Stimulated activated effector memory CD8-positive, alpha-beta T cell treated with anti-CD3 and anti-CD28 coated beads, Interleukin-12 subunit alpha, Interleukin-12 subunit beta, amount 100 ng/mL, for 72 hours (primary cell): ENCODE measurements around the gene TIMM50.

Source experiments
- ATAC-seq: fragments of 150-1000 bp; cut with Tn5 transposase; 2 replicates; pipeline ENCODE4 v1.10.0; 2021
- DNase-seq, 2 donors: peaks; one replicate each; pipeline ENCODE4 v3.0.0; 2021 to 2022; ENCODE audit warnings: low spot score in 2 of 2
- H3K27ac Mint-ChIP-seq: one replicate; pipeline ENCODE4 v1.8.0; 2022; ENCODE audit warnings: mild to moderate bottlenecking, mixed read lengths
- H3K36me3 Mint-ChIP-seq: one replicate; pipeline ENCODE4 v1.8.0; 2022; ENCODE audit warnings: mild to moderate bottlenecking, mixed read lengths
- H3K4me1 Mint-ChIP-seq: one replicate; pipeline ENCODE4 v1.8.0; 2022; ENCODE audit warnings: mixed read lengths
- H3K4me3 Mint-ChIP-seq: one replicate; pipeline ENCODE4 v1.8.0; 2022; ENCODE audit warnings: mild to moderate bottlenecking, mixed read lengths
- H3K9me3 Mint-ChIP-seq: one replicate; pipeline ENCODE4 v1.8.0; 2022; ENCODE audit warnings: mixed read lengths

TIMM50 gene

DNA sequence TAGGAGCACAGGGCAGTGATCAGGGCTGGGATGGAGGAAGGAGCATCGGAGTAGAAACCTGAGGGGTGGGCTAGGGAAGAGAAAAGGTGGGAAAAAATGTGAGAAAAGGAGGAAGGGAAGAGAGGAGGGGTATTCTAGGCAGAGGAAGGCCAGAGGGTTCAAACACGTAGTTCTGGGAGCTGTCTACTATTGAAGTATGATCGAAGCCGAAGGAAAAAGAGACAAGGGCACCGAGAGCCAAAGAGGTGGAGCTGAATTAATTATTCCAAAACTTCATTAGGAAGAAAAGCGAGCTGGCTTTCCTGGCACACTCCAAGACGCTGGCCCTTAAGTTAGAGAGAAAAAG, 25.9 kb downstream of the TIMM50 start:
- DNase-seq (no peak), ATAC-seq (no peak)
- Mint-ChIP-seq H3K36me3 (peaks cover 7% of the 10 kb centered on the region), H3K4me3 (peak overlapping the region; percentile 73), H3K27ac (no peak overlapping the region), H3K9me3 (no peaks in the 10 kb centered on the region), H3K4me1 (peaks cover 39% of the 10 kb centered on the region)

GRCh38 chr19:39506944-39507714, 26.5 kb downstream of the TIMM50 start:
- no peak overlapping the region for H3K27ac Mint-ChIP-seq
- ATAC-seq, result peak; percentile 79
- H3K9me3 Mint-ChIP-seq, result no peaks in the 10 kb centered on the region

DNA sequence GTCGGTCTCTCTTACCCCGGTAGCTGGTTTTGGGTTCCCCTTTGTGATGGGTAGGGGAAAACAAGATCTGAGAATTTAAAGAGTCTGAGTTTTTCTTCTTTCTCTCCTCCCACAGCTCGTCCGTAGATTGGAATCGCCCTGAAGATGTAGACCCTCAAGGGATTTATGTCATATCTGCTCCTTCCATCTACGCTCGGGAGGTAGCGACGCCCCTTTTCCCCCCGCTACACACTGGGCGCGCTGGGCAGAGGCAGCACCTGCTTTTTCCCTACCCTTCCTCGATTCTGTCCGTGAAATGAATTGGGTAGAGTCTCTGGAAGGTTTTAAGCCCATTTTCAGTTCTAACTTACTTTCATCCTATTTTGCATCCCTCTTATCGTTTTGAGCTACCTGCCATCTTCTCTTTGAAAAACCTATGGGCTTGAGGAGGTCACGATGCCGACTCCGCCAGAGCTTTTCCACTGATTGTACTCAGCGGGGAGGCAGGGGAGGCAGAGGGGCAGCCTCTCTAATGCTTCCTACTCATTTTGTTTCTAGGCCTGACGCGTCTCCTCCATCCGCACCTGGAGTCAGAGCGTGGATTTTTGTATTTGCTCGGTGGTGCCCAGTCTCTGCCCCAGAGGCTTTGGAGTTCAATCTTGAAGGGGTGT, 27.2 kb downstream of the TIMM50 start:
- Mint-ChIP-seq H3K4me1 (peaks cover 39% of the 10 kb centered on the region), H3K9me3 (no peaks in the 10 kb centered on the region), H3K27ac (no peak overlapping the region), H3K36me3 (peaks cover 7% of the 10 kb centered on the region), H3K4me3 (peak overlapping the region; percentile 73)
- no peak for ATAC-seq
- no peak for DNase-seq

More at GRCh38 chr19:39506944-39507714, 26.5 kb downstream of the TIMM50 start:
- Mint-ChIP-seq H3K4me3 (peak overlapping the region; percentile 73), H3K4me1 (peaks cover 39% of the 10 kb centered on the region), H3K36me3 (peaks cover 7% of the 10 kb centered on the region)
- DNase-seq, result peak; percentile 40 to 76

GRCh38 chr19:39508629-39509028, 28.0 kb downstream of the TIMM50 start:
- H3K9me3 Mint-ChIP-seq, result no peaks in the 10 kb centered on the region
- no peak for ATAC-seq
- no peak overlapping the region for H3K27ac Mint-ChIP-seq
- H3K4me3 Mint-ChIP-seq, result no peak overlapping the region
- no peak for DNase-seq
- H3K4me1 Mint-ChIP-seq, result peaks cover 32% of the 10 kb centered on the region
- peaks cover under 1% of the 10 kb centered on the region for H3K36me3 Mint-ChIP-seq

GRCh38 chr19:39509233-39509632, 28.6 kb downstream of the TIMM50 start:
- H3K36me3 Mint-ChIP-seq, result no peaks in the 10 kb centered on the region
- ATAC-seq (no peak), DNase-seq (no peak)
- H3K9me3 Mint-ChIP-seq, result no peaks in the 10 kb centered on the region
- peaks cover 26% of the 10 kb centered on the region for H3K4me1 Mint-ChIP-seq
- H3K4me3 Mint-ChIP-seq, result no peak overlapping the region
- no peak overlapping the region for H3K27ac Mint-ChIP-seq

DNA sequence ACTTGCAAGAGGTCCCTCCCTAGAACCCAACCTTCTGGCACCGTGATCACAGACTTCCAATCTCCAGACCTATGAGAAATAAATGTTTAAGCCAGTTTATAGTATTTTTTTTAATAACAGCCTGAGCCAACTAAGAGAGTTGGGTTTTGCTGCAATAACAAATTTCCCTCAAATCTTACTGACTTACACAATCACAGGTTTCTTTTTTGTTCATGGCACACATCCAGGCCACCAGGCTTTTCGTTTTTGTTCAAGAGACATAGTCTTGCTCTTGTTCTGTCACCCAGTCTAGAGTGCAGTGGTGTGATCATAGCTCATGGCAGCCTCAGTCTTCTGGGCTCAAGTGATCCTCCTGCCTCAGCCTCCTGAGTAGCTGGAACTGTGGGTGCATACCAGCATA, 32.4 kb downstream of the TIMM50 start:
- H3K27ac Mint-ChIP-seq, result no peak overlapping the region
- DNase-seq, result no peak
- no peaks in the 10 kb centered on the region for H3K36me3 Mint-ChIP-seq
- ATAC-seq, result no peak
- H3K4me3 Mint-ChIP-seq, result no peak overlapping the region
- peaks cover 21% of the 10 kb centered on the region for H3K4me1 Mint-ChIP-seq
- H3K9me3 Mint-ChIP-seq, result no peaks in the 10 kb centered on the region

DNA sequence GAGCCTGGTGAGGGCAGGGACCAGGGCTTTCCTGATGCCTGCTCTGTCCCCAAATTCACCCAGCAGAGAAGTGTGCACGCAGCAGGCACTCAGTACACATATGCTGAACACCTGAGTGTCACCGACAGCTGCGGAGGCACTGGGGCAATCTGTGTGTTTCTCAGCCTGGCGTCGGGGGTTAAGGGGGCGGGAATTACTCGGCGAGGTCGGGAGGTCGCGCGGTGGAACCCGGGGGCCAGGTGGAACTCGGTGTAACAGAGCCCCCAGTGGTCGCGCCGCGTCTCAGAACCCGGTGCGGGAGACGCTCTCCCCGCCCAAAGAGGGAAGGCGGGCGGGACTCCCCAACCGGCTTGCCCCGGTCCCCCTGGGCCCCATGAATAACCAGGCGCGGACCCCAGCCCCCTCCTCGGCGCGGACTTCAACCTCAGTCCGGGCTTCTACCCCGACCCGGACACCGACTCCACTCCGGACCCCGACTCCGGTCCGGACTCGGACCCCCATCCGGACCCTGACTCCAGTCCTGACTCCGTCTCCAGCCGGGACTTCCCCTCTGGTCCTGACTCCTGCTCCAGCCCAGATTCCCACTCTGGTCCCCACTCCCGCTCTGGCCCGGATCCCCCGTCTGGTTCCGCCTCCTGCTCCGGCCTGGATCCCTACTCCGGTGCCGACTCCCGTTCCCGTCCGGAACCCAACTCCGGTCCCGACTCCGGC, 34.4 kb downstream of the TIMM50 start, which contains the start of gene SELENOV:
SELENOV (plus strand) TSS at position 300 of the 711 bp plus-strand sequence; CDS start at position 374, 74 bp downstream.
- DNase-seq, result no peak
- peaks cover 19% of the 10 kb centered on the region for H3K4me1 Mint-ChIP-seq
- no peaks in the 10 kb centered on the region for H3K9me3 Mint-ChIP-seq
- H3K36me3 Mint-ChIP-seq, result no peaks in the 10 kb centered on the region
- H3K27ac Mint-ChIP-seq, result peak within 1 kb of the TSS; percentile 62
- ATAC-seq, result peak; percentile 52
- H3K4me3 Mint-ChIP-seq, result peak within 1 kb of the TSS; percentile 63

DNA sequence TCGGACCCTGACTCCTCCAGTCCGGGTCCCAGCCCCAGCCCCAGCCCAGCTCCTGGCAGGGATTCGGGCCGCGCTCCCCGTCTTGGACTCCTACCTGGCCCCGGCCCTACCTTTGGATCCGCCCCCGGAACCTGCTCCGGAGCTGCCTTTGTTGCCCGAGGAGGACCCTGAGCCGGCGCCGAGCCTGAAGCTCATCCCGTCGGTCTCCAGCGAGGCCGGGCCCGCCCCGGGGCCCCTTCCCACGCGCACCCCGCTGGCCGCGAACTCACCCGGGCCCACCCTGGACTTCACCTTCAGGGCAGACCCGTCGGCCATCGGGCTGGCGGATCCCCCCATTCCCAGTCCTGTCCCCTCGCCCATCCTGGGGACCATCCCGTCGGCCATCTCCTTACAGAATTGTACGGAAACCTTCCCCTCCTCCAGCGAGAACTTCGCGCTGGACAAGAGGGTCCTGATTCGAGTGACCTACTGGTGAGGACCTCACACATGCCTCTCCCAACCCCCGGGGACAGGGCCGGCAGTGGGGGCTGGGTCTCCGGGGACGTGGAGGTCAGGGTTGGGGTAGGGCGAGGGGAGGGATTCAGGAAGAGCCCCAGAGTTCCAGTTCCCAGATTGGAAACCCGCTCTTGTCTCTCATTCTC, 35.0 kb downstream of the TIMM50 start:
- peaks cover 19% of the 10 kb centered on the region for H3K4me1 Mint-ChIP-seq
- H3K9me3 Mint-ChIP-seq, result no peaks in the 10 kb centered on the region
- DNase-seq (no peak), ATAC-seq (peak; percentile 34)
- peak overlapping the region; percentile 63 for H3K4me3 Mint-ChIP-seq
- H3K36me3 Mint-ChIP-seq, result no peaks in the 10 kb centered on the region
- peak overlapping the region; percentile 62 for H3K27ac Mint-ChIP-seq

DNA sequence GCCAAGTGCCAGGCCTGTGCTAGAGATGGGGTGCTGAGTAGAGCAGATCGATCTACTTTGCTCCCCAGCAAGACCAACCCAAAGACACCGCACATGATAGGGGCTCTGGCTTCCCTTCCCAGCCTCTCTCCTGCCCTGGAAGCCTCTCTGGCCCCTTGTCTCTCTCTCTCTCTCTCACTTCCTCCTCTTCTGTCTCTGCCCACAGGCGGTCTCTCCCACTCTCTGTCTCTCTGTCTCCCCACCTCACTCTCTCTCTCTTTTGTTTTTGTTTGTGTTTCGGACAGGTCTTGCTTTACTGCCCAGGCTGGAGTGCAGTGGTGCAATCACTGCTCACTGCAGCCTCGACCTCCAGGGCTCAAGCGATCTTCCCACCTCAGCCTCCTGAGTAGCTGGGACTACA, 35.6 kb downstream of the TIMM50 start:
- Mint-ChIP-seq H3K27ac (peak overlapping the region; percentile 62), H3K4me3 (peak overlapping the region; percentile 63), H3K4me1 (peaks cover 19% of the 10 kb centered on the region), H3K36me3 (no peaks in the 10 kb centered on the region), H3K9me3 (no peaks in the 10 kb centered on the region)
- DNase-seq (no peak), ATAC-seq (peak; percentile 17)

DNA sequence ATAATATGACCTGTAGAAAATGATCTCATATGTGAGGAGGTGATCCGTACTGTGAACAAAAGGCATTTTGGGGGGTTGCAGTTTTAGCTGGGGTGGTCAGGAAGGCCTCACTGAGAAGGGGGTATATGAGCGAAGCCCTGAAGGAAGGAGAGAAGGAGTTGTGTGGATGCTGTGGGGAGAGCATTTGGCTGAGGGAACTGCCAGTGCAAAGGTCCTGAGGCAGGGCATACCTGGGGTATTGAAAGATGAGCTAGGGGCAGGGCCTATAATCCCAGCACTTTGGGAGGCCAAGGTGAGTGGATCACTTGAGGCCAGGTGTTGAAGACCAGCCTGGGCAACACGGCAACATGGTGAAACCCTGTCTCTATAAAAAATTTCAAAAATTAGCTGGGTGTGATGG, 36.8 kb downstream of the TIMM50 start:
- no peak overlapping the region for H3K27ac Mint-ChIP-seq
- ATAC-seq (no peak), DNase-seq (no peak)
- no peaks in the 10 kb centered on the region for H3K9me3 Mint-ChIP-seq
- no peak overlapping the region for H3K4me3 Mint-ChIP-seq
- peaks cover 19% of the 10 kb centered on the region for H3K4me1 Mint-ChIP-seq
- H3K36me3 Mint-ChIP-seq, result no peaks in the 10 kb centered on the region

DNA sequence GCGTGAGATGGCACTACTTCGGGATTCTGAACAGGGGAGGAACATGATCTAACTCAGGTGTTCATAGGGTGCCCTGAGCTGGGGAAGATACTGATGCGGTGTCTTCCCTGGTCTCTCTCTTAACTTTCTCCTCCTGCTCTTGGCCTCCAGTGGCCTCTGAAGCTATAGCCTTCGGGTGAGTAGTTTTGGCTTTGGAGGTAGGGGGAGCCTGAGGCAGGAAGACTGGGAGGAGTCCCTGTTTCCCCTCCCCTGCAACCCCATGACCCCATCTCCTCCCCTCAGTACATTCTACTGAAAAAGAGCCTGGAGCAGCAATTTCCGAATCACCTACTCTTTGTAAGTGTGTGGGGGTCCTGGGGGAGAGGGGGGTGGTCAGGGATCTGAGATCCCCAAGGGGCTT, 37.8 kb downstream of the TIMM50 start:
- no peaks in the 10 kb centered on the region for H3K36me3 Mint-ChIP-seq
- ATAC-seq, result no peak
- H3K4me1 Mint-ChIP-seq, result peaks cover 19% of the 10 kb centered on the region
- DNase-seq, result no peak
- no peak overlapping the region for H3K4me3 Mint-ChIP-seq
- no peak overlapping the region for H3K27ac Mint-ChIP-seq
- H3K9me3 Mint-ChIP-seq, result no peaks in the 10 kb centered on the region

DNA sequence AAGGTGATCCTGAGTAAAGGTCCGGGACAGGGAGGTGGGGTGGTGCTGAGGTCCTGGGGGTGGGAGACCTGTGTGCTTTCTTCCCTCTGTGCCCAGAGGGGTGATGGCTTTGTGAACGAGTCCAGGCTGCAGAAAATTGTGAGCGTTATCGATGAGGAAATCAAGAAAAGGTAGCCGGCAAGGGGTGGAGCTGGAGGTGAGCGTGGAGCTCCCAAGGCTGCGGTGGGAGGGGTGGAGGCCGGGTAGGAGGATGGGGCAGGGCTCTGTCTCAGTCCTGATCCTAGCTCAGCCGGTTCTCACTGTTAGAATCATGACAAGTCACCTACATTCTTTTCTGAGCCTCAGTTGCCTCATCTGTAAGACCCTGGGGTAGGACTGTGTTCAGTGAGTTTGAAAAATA, 38.3 kb downstream of the TIMM50 start:
- Mint-ChIP-seq H3K4me3 (no peak overlapping the region), H3K36me3 (no peaks in the 10 kb centered on the region), H3K9me3 (no peaks in the 10 kb centered on the region), H3K27ac (no peak overlapping the region), H3K4me1 (peaks cover 19% of the 10 kb centered on the region)
- ATAC-seq, result no peak
- no peak for DNase-seq

GRCh38 chr19:39520541-39521484, 40.2 kb downstream of the TIMM50 start:
- H3K36me3 Mint-ChIP-seq, result no peaks in the 10 kb centered on the region
- H3K27ac Mint-ChIP-seq, result no peak overlapping the region
- DNase-seq (no peak), ATAC-seq (no peak)
- peaks cover 8% of the 10 kb centered on the region for H3K4me1 Mint-ChIP-seq
- H3K4me3 Mint-ChIP-seq, result no peak overlapping the region
- no peaks in the 10 kb centered on the region for H3K9me3 Mint-ChIP-seq

DNA sequence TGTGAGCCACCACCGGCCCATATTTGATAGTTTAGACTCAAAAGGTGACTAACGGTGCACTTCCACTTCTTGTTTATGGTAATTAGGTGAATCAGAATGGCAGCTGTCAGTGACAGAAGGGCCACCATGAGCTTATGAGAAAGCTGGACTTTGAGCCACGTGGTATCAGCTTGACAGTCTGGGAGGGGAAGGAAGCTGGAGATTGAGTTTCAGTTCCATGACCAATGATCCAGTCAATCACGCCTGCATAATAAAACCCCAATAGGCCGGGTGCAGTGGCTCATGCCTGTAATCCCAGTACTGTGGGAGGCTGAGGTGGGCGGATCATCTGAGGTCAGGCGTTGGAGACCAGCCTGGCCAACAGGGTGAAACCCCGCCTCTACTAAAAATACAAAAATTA, 43.9 kb downstream of the TIMM50 start:
- Mint-ChIP-seq H3K9me3 (no peaks in the 10 kb centered on the region), H3K4me3 (no peak overlapping the region), H3K36me3 (peaks cover 17% of the 10 kb centered on the region), H3K4me1 (no peaks in the 10 kb centered on the region), H3K27ac (no peak overlapping the region)
- ATAC-seq, result no peak
- DNase-seq, result no peak
